ENCODE data around the gene MAD1L1.

DNA sequence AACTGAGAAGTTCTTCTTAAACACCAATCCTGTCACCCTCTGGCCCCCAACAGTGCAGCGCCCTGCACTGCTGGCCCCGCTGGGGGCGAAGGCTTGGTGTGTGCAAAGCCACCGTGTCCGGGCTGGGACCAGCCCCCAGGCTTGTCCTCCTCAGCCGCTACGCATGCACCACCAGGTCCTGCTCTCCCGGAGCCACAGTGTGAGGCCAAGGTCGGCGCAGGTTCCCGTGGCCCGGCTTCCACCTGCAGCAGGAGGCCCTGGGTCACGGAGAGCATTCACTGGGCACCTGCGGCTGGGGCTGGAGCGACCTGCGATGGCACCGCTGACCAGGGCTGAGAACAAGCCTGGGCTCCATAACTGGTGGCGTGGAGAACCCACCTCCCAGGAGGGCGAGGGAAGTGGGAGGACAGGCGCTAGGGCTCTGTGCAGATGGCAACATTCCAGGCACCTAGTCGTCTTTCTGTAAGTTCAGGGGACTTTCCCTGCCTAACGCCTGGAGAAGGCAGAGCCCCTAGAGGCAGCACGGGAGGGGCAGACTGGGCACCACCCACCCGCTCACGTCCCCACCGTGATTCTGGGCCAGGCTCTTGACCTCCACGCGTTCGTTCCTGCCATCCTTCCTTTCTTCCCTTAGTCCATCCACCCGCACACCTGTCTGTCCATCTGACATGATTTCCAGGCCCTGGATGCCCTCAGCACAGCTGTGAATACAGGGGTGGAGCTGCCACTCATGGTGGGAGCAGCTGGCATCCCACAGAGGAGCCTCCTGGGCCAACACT lies 291.1 kb downstream of the MAD1L1 start:
- TF ChIP-seq CTCF (IDR thresholded peaks at IDR 0.05) (no peak), POLR2A (IDR thresholded peaks at IDR 0.05) (no peak)
